Keratinocyte (primary cell): ENCODE data around the gene NDRG4. TPM values are rescaled to one million over a fixed set of nuclear protein-coding genes. Genes with fewer than 3 reads are reported as not detected.

Experiments
- DNase-seq: peaks from one replicate; pipeline ENCODE4 v3.0.0-alpha.2; 2011; ENCODE audit warnings: low read depth, missing footprints, low spot score
- FAIRE-seq: peaks from 2 replicates; lab custom pipeline; 2011; peaks lifted over from hg19 to GRCh38; lab: Jason Lieb, UNC
- H2AFZ ChIP-seq: 2 replicates; pipeline ENCODE4 v1.6.0; 2012; ENCODE audit warnings: low read length, control low read depth, inconsistent platforms; ENCODE audit not compliant: control insufficient read depth
- H3K27ac ChIP-seq: 2 replicates; pipeline ENCODE4 v1.5.1; 2011; ENCODE audit warnings: low read length; ENCODE audit not compliant: control insufficient read depth, insufficient read depth
- H3K27me3 ChIP-seq: 3 replicates; pipeline ENCODE4 v1.6.0; 2011; ENCODE audit warnings: low read length; ENCODE audit not compliant: control insufficient read depth, insufficient read depth; ENCODE audit errors: extremely low read depth
- H3K36me3 ChIP-seq, 2 experiments: 2 replicates in 1 of 2; 3 replicates in 1 of 2; pipeline ENCODE4 v1.5.1; 2011; ENCODE audit warnings: low read length in 2 of 2, mild to moderate bottlenecking in 1 of 2; ENCODE audit not compliant: control insufficient read depth in 2 of 2, insufficient read depth in 2 of 2; ENCODE audit errors: extremely low read depth in 1 of 2
- H3K4me1 ChIP-seq: 3 replicates; pipeline ENCODE4 v1.5.1; 2011; ENCODE audit warnings: low read length; ENCODE audit not compliant: control insufficient read depth, insufficient read depth; ENCODE audit errors: extremely low read depth
- H3K4me2 ChIP-seq: 3 replicates; pipeline ENCODE4 v1.6.0; 2011; ENCODE audit warnings: low read depth, low read length; ENCODE audit not compliant: control insufficient read depth, insufficient read depth; ENCODE audit errors: extremely low read depth
- H3K4me3 ChIP-seq, 3 experiments: fragments of 200-600 bp in 1 of 3; sonication (generic) in 1 of 3; 2 replicates in 2 of 3; 3 replicates in 1 of 3; pipeline ENCODE4 v1.5.1; 2011 to 2016; ENCODE audit warnings: low read length in 3 of 3, mild to moderate bottlenecking in 3 of 3, control low read depth in 2 of 3, inconsistent platforms in 1 of 3, low read depth in 1 of 3, mixed read lengths in 1 of 3, mixed run types in 1 of 3, moderate library complexity in 1 of 3; ENCODE audit not compliant: control insufficient read depth in 2 of 3, insufficient read depth in 2 of 3; ENCODE audit errors: extremely low read depth in 1 of 3
- H3K79me2 ChIP-seq: 2 replicates; pipeline ENCODE4 v1.6.0; 2012; ENCODE audit warnings: low read length; ENCODE audit not compliant: control insufficient read depth, insufficient read depth
- H3K9ac ChIP-seq: 3 replicates; pipeline ENCODE4 v1.6.0; 2011; ENCODE audit warnings: low read length; ENCODE audit not compliant: control insufficient read depth, insufficient read depth; ENCODE audit errors: extremely low read depth
- H3K9me1 ChIP-seq: 3 replicates; pipeline ENCODE4 v1.6.0; 2011; ENCODE audit warnings: low read length; ENCODE audit not compliant: control insufficient read depth, insufficient read depth; ENCODE audit errors: extremely low read depth
- H3K9me3 ChIP-seq: 2 replicates; pipeline ENCODE4 v1.5.1; 2012; ENCODE audit warnings: low read depth, low read length; ENCODE audit not compliant: control insufficient read depth
- H4K20me1 ChIP-seq: 3 replicates; pipeline ENCODE4 v1.6.0; 2011; ENCODE audit warnings: low read length; ENCODE audit not compliant: control insufficient read depth, insufficient read depth; ENCODE audit errors: extremely low read depth
- CTCF ChIP-seq, 3 experiments: IDR thresholded peaks in 1 of 3; conservative IDR thresholded peaks in 1 of 3; optimal IDR thresholded peaks in 1 of 3; 2 replicates in 2 of 3; 3 replicates in 1 of 3; pipeline versions ENCODE3 to v1.5.1; 2011; ENCODE audit warnings: low read length in 3 of 3, mild to moderate bottlenecking in 3 of 3, moderate library complexity in 2 of 3, control low read depth in 1 of 3, inconsistent platforms in 1 of 3; ENCODE audit not compliant: insufficient read depth in 2 of 3; ENCODE audit errors: extremely low read depth in 1 of 3
- EZH2 ChIP-seq: IDR thresholded peaks from one replicate; pipeline ENCODE4 v1.6.1; 2012; ENCODE audit warnings: inconsistent platforms, mild to moderate bottlenecking, low read length, moderate library complexity
- dilution Hi-C: fragments of 300-500 bp; cut with MboI; formaldehyde crosslinking; loops from one replicate; pipeline ENCODE4 v1.7.0; 2020; ENCODE audit warnings: low sequenced_read_pairs; ENCODE audit not compliant: extremely low pct_ligation_motif_present
- polyA plus RNA-seq, 5 experiments: library from polyadenylated mRNA; depleted of rRNA in 3 of 5; stranded (reverse) in 3 of 5; stranded (forward) in 1 of 5; unstranded in 1 of 5; fragments of >200 nt; gene quantifications; 1 replicate in 1 of 5; 2 replicates in 3 of 5; 3 replicates in 1 of 5; pipeline versions ENCODE4 v1.2.1 to v1.2.3, GENCODE V29; 2011 to 2012; ENCODE audit warnings: missing spikeins in 2 of 5, low read depth in 1 of 5, low replicate concordance in 1 of 5

NDRG4 gene
- polyA plus RNA-seq, 1 donor (not counting 4 experiments of a cell fraction or from before 2014, with no cell fraction given) = 1.1 TPM

- no peak for FAIRE-seq
- Histone ChIP-seq H2AFZ (no peak overlapping the region), H3K27ac (no peak overlapping the region), H3K4me1 (peaks cover 14% of the 10 kb centered on the region), H3K79me2 (no peaks in the 10 kb centered on the region), H3K36me3 (peaks cover 17 to 33% of the 10 kb centered on the region in 2 experiments), H4K20me1 (peaks cover 11% of the 10 kb centered on the region), H3K27me3 (no peaks in the 10 kb centered on the region), H3K9ac (no peak overlapping the region), H3K4me3 (no peak overlapping the region), H3K9me3 (no peaks in the 10 kb centered on the region), H3K4me2 (no peak overlapping the region), H3K9me1 (no peaks in the 10 kb centered on the region)
- TF ChIP-seq CTCF (optimal IDR thresholded peaks at IDR 0.05 in 1 of 3, IDR thresholded peaks at IDR 0.05 in 1 of 3, conservative IDR thresholded peaks at IDR 0.05 in 1 of 3; ENCODE audit: extremely low read depth in 1 of 3, insufficient read depth in 2 of 3, low read length in 3 of 3) (no peak), EZH2 (no peak)
- DNase-seq = no peak
- dilution Hi-C loops = no loop called here
Measured at GRCh38 chr16:58518083-58518979, 18.4 kb downstream of the NDRG4 start.

DNA sequence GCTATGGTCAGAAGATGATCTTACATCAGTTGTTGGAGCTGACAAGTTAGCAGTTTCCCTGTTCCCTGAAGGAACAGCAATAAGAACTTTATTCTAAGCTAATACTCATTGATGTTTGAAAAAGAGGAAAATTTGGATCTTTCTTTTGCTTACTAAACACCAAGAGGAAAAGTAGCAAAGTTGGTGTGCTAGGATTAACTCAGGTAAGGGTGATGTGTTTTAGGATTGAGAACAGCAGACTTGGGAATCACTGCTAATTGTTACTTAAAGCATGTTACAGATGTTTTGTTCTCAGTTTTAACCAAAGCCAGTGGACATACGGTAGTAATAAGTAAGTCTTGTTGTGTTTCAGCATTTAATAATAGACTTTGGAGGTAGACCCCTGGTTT lies 19.0 kb downstream of the NDRG4 start:
- Histone ChIP-seq H3K9me3 (no peaks in the 10 kb centered on the region), H3K4me1 (peaks cover 14% of the 10 kb centered on the region), H3K79me2 (no peaks in the 10 kb centered on the region), H3K9ac (no peak overlapping the region), H4K20me1 (peaks cover 11% of the 10 kb centered on the region), H3K4me3 (no peak overlapping the region), H3K9me1 (no peaks in the 10 kb centered on the region), H3K36me3 (peaks cover 20 to 38% of the 10 kb centered on the region in 2 experiments), H3K27me3 (no peaks in the 10 kb centered on the region), H3K4me2 (no peak overlapping the region), H3K27ac (no peak overlapping the region), H2AFZ (no peak overlapping the region)
- TF ChIP-seq CTCF (optimal IDR thresholded peaks at IDR 0.05 in 1 of 3, IDR thresholded peaks at IDR 0.05 in 1 of 3, conservative IDR thresholded peaks at IDR 0.05 in 1 of 3; ENCODE audit: extremely low read depth in 1 of 3, insufficient read depth in 2 of 3, low read length in 3 of 3) (no peak), EZH2 (no peak)
- dilution Hi-C loops = no loop called here
- FAIRE-seq = no peak
- no peak for DNase-seq
